Hematopoietic multipotent progenitor cell treated with erythropoietin and hydrocortisone succinate and interleukin-3 and kit ligand, for 8 days (in vitro differentiated cells): ENCODE measurements around the gene KRT17.
"Not testable (repeated sequence)": the region's sequence is repeated elsewhere in the genome, so short reads cannot be mapped to it uniquely, and the experiment has no call there.

Source experiments
- DNase-seq: peaks from one replicate; pipeline ENCODE4 v3.0.0-alpha.2; 2015

The KRT17 gene

DNA sequence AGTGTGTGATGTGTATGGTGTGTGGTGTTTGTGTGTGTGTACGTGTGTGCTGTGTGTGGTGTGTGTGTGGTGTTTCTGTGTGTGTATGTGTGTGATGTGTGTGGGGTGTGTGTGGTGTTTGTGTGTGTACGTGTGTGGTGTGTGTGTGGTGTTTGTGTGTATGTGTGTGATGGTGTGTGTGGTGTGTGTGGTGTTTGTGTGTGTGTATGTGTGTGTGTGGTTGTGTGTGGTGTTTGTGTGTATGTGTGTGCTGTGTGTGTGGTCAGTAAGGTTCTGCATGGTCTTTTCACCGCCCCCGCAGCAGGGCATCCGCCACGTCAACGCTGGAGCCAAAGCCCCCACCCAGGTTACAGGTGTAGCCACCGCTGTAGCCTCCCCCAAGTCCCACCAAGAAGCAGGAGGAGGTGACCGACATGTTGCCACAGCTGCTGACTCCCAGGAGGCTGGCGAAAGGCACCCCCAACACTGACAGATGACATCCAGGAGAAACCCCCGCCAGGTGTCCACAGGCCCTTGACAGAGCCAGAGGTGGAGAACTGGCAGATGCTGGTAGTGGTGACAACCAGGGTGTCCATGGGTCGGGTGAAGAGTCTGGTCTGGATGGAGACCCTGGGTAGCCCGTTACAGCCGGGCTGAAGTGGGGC, 9.3 kb upstream of the KRT17 start:
- DNase-seq, result no peak

DNA sequence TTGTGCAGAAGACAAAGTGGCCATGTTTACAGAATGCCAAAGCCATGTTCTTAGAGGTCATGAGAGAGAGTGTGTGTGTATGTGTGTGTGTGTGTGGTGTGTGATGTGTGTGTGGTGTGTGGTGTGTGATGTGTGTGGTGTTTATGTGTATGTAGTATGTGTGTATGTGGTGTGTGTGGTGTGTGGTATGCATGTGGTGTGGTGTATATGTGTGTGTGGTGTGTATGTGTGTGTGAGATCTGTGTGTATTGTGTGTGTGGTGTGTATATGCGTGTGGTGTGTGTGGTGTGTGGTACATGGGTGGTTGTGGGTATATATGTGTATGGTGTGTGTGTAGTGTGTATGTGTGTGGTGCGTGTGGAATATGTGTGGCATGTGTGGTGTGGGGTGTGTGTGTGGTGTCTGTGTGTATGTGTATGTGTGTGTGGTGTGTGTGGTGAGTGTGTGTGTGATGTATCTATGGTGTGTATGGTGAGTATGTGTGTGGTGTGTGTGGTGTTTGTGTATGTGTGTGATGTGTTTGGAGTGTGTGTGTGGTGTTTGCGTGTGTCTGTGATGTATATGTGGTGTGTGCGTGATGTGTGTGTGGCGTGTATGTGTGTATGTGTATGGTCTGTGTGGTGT, 8.2 kb upstream of the KRT17 start:
- DNase-seq, result no peak

DNA sequence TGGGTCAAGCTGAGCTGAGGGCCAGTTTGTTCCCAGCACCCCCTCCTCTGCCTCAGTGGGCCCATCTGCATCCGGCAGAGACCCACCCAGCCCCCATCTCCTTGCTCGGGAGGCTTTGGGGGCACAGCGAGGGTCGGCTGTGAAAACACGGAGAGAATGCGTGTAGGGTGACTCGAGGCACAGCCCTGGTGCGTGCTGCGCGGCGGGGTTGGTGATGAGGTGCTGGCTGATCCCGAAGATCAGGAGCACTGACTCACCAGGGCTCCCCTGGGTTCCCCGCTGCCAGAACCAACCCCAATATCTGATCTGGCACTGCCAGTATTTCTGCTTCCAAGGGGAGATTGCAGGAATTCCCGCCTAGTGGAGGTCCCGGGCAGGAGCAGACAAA, 7.5 kb upstream of the KRT17 start:
- DNase-seq, result no peak

DNA sequence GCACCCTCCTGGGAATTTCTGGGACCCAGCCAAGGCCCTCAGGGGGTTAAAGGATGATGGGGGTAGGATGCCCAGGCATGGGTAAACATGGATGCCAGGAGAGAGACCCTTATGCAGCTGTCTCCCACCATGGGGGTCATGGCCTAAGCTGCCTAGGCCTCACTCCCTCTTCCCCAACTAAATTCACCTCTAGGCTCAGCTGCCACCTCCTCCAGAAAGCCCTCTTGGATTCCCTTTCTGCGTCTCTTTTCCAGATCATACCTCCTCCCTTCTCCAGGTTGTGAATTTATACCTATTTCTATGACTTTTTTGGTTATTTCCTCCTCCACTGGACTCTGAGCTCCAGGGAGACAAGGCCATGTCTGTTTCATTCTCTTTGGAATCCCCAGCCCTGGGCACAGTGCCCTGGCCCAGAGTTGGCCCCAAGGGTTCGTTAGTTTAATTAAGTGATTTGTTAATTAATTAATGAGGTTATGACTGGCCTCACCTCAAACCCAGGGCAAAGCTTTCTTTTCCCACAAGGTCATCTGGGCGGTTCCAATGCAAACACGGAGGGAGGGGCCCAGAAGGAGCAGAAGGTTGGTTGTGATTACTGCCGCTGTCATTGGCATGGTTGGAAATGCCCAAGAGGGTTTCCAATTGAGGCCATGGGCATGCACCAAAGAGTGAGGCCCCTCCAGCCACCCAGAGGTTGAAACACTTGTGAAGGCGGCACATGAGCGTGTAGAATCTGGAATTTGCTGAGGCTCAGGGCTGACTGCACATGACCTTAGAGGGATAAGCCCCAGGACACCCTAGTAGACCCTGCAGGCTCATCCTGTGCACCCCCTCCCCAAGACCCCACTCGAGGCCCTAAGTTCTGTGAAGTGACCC, 6.9 kb upstream of the KRT17 start:
- no peak for DNase-seq

DNA sequence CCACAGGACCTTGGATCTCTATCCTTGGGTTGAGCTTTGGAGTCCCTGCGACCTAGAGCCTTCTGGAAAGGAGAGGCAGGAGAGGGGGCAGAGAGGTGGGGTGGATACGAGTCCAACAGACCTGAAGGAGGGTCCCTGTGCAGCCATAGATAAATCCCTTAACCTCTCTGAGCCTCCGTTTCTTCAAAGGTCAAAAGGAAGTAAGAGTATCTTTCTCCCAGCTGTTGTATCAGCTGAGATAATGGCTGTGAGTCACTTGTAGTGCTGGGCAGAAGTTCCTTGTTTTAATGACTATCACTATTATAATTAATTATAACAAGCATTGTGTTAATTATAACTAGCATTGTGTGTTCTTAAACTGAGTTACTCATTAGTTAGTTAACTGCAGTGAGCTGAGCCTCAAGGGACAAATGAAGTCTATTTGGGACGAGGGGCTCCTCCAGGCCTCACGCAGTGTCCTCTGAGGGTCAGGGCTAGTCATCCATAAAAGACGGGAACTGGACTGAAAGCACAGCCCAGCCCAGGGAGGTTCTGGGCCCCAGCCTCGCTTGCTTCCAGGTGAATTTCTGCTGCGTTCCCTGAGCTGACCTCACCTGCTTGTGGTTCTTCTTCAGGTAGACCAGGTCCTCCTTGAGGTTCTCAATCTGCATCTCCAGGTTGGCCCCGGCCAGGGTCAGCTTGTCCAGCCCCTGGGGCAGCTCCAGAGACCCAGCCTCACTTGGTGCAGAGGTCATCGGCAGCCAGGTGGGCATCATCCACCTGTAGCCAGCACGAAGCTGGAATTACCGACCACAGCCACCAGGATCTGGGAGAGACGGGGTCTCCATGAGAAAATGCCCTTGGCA, 5.7 kb upstream of the KRT17 start:
- no peak for DNase-seq

DNA sequence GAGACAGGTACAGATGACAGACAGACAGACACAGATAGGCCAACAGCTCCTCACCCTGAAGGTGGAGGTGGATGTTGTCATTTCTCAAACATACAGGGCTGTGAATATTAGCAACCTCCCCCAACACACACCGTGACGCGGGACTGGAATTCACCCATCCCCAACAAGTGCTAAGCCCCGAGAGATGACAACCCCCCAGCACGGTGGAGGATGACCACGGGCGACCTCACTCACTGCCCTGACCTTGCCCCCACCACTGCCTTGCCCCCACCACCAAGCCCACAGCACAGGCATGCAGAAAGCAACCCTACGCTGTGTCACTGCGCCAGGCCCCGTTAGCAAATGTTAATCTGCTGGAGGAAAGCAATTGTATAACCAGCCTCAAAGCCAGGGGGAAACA, 4.9 kb upstream of the KRT17 start:
- DNase-seq, result no peak

DNA sequence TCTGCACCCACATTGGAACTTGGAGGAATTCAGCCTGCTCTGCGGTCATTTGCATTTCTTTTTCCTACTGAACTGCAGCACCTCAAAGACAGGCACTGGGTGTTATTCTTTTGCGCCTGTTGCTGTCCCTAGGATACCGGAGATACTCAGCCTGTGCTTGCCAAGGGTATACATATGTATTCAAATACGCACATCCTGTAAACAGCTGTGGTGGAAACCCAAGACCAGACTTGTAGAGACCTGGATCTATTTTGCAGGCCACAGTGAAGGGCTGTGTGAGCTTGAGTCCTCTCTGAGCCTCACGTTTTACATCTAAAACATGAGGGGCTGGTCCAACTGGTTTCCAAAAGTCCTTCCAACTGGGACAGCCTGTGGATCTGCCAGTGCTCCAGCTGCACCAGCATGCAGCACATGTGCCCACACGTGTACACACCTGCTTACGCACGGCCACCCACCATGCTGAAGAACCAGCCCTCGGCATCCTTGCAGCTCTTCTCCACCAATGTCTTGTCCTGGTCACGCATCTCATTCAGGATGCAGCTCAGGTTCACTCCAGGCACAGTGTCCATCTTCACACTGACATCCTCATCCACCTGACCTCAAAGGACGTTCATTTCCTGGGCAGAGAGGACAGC, 4.4 kb upstream of the KRT17 start:
- not testable (repeated sequence) for DNase-seq

DNA sequence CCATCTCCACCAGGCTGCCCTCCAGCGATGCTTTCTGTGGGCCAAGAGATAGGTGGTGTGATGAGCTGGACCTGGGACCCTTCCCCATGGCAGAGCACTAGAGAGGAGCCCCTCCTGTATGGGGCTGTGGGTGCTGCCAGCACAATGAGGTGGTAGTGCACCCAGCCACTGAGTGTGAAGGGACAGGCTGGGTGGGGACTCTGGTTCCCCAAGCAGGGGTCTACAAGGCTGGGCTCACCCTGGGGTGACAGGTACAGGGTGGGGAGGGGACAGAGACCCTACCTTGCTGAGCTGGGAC, 3.6 kb upstream of the KRT17 start:
- not testable (repeated sequence) for DNase-seq

DNA sequence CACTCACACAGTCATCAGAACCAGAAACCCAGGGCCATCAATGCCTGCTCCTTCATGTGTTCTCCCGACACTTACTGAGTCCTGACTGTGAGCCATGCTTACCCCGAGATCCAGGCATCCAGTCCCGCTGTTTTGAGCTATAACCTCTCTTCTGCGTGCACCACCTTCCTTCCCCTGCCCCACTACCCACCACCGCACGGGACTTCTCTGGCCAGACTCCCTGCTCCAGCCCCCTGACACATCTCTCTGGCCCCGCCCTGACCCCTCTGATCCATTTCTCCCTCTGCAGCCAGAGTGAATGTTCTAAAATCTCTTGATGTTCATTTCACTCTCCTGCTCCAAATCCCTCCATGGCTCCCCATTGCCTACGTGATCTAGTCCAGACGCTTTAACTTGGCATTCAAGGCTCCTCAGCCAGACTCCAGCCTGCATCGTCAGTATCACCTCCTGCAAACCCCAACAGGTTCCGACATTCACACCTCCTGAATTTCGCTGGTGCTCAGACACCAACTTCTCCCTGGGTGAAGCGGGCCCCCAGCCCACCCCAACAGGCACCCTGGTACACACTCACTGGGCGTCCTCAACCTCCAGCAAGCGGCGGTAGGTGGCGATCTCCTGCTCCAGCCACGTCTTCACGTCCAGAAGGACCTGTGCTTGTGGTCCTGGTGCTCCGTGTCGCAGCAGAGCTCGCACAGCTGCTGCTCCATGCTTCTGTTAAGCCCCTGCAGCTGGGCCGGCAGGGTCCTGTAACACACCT, 3.1 kb upstream of the KRT17 start:
- DNase-seq, result no peak

DNA sequence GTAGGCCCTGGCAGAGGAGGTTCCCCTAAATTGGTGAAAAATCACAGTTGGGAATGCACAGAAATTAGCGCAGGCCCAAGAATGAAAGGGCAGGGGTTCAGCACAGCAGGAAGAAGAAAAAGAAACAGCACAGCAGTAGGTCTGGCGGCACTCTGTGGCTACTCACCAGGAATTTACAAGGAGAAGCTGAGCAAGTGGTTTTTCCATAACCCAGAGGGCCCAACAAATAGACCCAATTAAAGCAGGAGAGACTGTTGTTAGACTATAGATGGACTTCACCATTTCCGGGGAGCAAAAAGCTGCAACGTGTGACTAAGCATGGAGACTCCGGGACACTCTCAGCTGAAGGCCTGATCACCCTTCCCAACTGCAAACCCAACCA, 2.5 kb upstream of the KRT17 start:
- not testable (repeated sequence) for DNase-seq

DNA sequence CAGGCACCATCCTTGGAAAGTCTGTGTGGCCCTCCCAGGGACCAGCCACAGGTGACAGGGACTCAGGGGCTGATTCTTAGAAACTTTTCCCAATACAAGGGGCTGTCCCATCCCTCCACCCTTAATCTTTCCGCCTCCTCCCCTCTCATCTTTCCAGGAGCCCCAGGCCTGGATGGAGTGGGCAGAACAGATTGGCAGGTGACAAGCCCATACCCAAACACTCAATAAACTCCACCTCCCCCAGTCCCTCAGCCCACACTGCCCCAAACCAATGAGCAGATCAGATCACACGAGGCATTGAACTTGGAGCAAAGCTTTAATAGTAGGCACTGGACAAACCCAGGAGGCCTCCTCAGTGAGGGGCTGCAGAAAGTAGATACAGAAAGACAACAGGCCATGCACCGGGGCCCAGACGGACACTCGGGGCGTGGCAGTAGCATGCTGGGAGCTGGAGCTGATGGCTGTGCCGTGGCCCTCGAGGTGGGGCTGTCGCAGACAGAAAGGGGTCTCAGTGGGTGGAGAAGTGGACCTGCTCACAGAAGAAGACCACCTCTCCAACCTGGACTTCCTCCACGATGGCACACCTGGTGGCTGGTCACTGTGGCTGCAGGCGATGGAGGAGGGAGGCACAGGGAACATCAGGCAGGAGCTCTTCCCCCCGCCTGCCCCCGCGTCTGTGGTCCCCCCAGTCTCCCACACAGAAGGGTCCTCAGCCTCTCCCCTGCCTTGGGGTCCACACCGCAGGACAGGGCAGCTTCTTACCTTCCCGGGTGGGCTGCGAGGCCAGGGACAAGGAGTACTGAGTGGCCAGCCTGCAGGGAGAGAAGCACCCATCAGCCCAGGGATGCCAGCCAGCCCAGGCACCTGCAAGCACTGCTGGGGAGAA, 1.9 kb upstream of the KRT17 start:
- DNase-seq, result not testable (repeated sequence)

DNA sequence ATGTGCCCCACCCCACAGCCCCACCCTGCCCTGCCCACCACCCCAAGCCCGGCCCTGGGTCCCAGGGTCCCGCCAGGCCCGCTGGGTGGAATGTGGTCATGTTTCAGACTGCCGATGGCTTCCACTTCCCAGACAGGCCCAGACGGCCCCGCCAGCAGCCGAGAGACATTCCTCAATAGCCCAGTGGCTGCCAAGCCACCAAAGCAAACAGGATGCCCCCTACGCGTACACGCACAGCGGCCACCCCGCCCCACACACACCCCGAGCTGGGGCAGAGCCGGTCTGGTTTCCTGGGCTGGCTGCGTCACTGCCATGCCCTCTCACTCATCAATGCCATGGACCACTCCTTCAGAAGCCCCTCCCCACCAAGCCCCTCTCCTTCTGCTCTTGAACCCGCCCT, 1.2 kb upstream of the KRT17 start:
- no peak for DNase-seq

DNA sequence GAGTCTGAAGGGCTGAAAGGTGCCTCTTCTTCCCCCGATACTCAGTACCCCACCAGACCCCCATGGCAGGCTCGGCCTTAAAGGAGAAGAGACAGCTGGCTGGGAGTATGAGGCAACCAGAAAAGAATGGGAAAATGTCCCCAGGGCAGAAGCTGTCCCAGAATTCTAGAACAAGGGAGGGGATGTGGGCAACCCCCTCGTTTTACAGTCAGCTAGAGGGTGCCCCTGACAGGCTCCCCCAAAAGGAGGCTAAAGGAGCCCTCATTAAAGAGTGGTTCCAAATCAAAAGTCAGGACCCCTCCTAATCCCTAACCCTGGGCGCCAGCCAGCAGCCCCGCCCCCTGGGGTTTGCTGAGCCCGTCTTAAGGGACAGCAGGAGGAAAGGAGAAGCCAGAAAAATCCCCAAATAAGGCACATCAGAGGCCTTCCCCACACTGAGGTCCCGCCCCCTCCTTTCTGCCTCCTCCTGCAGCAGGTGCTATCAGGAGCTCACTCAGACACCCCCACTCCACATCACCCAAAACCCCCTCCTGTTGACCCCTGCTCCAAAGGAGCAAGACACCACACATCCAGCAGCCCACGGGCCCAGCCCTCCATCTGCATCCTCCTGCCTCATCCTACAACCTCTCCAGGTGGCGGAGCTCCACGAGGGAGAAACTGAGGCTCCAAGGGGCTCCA, 1.1 kb downstream of the KRT17 start:
- DNase-seq, result not testable (repeated sequence)

DNA sequence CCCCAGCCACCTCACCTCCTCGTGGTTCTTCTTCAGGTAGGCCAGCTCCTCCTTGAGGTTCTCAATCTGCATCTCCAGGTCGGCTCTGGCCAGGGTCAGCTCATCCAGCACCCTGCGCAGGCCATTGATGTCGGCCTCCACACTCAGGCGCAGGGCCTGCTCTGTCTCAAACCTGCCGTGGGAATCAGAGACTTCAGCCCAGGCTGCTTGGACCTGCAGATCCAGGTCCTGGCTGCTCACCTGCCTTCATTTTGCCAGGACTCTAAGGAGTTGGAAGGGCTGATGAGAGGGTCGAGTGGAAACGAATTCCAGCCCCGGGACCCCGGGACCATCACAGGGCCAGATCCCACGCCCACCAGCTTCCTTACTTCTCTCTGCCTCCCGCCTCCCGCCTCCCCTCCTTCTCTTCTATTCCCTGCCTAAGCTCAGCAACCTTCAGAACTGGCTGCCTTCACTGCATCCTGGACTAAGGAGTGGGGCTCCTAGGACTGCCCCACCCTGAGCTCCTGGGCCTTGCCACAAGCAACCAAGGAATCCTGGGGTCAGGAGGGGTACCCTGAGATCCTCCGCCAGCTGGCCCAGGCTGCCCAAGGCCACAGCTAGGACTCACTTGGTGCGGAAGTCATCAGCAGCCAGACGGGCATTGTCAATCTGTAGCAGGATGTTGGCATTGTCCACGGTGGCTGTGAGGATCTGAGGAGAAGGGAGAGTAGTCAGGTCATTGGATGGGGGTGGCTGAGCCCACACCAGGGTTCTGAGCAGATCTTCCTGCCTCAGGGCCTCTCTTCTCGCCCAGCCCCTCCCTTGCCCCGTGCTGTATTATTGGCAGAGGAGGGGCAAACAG, 1.8 kb downstream of the KRT17 start:
- DNase-seq, result not testable (repeated sequence)

DNA sequence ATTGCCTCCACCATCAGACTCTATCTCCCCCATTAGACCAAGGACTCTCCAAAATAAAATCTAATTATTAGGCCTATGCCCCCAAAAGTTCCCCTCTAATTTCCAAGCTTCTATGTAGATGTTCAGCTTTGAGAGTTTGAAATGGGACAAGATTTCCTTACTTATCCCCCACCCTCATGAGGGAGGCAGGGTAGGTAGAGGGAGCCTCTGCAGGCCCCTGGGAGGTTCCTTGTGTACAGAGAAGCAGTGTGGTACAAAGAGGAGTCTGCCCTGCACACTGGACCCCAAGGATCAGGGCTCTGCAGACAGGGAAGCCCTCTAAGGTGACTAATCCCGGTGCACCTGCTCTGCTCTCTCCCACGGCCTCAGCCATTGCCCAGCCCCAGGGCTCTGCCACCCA, 2.5 kb downstream of the KRT17 start:
- no peak for DNase-seq

DNA sequence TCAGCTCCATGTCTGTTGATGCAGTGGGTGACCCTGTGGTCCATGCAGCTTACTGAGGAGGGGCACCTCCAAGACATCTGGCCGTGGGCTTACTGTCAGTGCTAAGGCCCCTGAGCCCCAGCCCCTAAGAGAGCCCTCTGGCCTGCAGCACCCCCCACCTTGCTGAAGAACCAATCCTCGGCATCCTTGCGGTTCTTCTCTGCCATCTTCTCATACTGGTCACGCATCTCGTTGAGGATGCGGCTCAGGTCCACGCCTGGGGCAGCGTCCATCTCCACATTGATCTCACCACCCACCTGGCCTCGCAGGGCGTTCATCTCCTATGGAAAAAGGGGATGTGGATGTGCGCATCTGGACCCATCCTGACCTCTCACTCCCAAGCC, 2.9 kb downstream of the KRT17 start:
- DNase-seq, result not testable (repeated sequence)

DNA sequence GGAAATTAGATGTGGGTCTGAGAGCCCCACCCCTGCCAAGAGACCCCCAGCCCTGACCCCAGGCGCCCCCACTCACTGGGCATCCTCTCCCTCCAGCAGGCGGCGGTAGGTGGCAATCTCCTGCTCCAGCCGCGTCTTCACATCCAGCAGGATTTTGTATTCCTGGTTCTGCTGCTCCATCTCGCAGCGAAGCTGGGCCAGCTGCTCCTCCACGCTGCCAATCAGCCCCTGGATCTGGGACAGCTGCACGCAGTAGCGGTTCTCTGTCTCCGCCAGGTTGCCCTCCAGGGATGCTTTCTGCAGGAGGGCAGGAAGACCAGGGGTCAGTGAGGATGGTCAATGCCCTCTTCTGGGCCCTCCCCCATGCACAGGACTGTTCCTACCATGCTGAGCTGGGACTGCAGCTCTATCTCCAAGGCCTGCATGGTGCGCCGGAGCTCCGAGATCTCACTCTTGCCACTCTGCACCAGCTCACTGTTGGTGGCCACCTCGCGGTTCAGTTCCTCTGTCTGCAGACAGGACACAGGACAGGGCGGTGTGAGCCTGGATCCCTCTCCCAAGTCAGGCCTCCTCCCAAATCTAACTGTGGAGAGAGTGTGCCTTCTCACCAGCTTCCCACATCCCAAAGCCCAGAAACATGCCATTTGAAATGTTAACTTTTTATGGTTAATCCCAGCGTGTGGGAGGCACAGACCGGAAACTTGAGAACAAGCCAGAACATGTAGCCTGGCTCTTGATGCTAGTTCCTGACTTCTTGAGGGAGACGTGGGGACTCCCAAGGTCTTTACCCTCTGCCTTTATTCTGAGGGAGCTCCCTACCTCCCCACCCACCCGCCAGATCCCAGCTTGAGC, 3.6 kb downstream of the KRT17 start:
- no peak for DNase-seq

DNA sequence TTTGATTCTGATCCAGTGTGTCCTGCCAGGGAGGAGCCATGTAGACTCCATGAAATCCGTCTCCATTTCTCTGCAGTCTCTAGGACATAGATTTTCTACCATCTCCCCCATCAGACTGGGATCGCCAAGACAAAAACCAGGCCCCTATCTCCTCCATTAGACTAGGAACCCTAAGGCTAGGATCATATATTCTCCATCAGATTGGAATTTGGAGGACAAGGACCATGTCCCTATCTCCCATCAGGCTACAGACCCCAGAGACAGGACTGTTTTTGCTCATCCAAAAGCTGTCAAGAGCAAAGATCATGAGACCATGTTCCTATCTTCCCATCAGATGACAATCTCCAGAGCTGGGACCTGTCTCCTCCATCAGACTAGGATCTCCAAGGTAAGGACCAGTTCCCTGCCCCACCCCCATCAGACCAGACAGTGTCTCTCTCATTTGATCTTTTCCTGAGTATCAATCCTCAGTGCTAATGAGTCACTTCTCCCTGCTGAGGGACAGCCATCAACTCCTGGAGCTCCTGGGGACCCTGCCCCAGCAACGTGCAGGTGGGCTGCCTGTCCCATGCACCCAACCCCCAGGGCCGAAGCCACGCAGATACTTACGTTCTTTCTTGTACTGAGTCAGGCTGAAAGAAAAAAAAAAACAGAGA, 4.3 kb downstream of the KRT17 start:
- not testable (repeated sequence) for DNase-seq
